Stimulated activated CD8-positive, alpha-beta memory T cell treated with anti-CD3 and anti-CD28 coated beads, Interleukin-4, amount 100 ng/mL, for 24 hours (primary cell): ENCODE data around the gene KCNMB4.
"Not testable (repeated sequence)": the region's sequence is repeated elsewhere in the genome, so short reads cannot be mapped to it uniquely, and the experiment has no call there.

ENCODE experiments used
- DNase-seq: peaks from one replicate; pipeline ENCODE4 v3.0.0-alpha.2; 2020; ENCODE audit warnings: low read depth

KCNMB4 gene

GRCh38 chr12:70372881-70373280 lies 6.8 kb downstream of the KCNMB4 start:
- no peak for DNase-seq

- no peak for DNase-seq
These were observed 13.8 kb downstream of the KCNMB4 start for GRCh38 chr12:70379846-70380245.

GRCh38 chr12:70383484-70383883 lies 17.4 kb downstream of the KCNMB4 start:
- DNase-seq, result no peak

GRCh38 chr12:70383886-70384285 lies 17.8 kb downstream of the KCNMB4 start:
- DNase-seq, result no peak

GRCh38 chr12:70386771-70387170 lies 20.7 kb downstream of the KCNMB4 start:
- no peak for DNase-seq

- DNase-seq, result no peak
These were observed 23.6 kb downstream of the KCNMB4 start for GRCh38 chr12:70389678-70390077.

- not testable (repeated sequence) for DNase-seq
These were observed 26.5 kb downstream of the KCNMB4 start for GRCh38 chr12:70392631-70393030.

GRCh38 chr12:70393787-70394499 lies 27.9 kb downstream of the KCNMB4 start:
- DNase-seq, result no peak

GRCh38 chr12:70398002-70398401 lies 31.9 kb downstream of the KCNMB4 start:
- no peak for DNase-seq

- DNase-seq, result no peak
These were observed 32.8 kb downstream of the KCNMB4 start for GRCh38 chr12:70398862-70399261.

- no peak for DNase-seq
These were observed 33.2 kb downstream of the KCNMB4 start for GRCh38 chr12:70399311-70399710.

- no peak for DNase-seq
These were observed 34.0 kb downstream of the KCNMB4 start for GRCh38 chr12:70400124-70400523.

GRCh38 chr12:70402597-70402996 lies 36.5 kb downstream of the KCNMB4 start:
- DNase-seq, result no peak

- DNase-seq, result no peak
These were observed 37.7 kb downstream of the KCNMB4 start for GRCh38 chr12:70403826-70404225.

- no peak for DNase-seq
These were observed 42.1 kb downstream of the KCNMB4 start for GRCh38 chr12:70408004-70408790.

- DNase-seq, result no peak
These were observed 49.9 kb downstream of the KCNMB4 start for GRCh38 chr12:70415987-70416386.

GRCh38 chr12:70417121-70417520 lies 51.0 kb downstream of the KCNMB4 start:
- DNase-seq, result no peak

- no peak for DNase-seq
These were observed 52.0 kb downstream of the KCNMB4 start for GRCh38 chr12:70418101-70418500.

GRCh38 chr12:70422631-70423030 lies 56.5 kb downstream of the KCNMB4 start:
- no peak for DNase-seq

- no peak for DNase-seq
These were observed 60.5 kb downstream of the KCNMB4 start for GRCh38 chr12:70426620-70427019.

- no peak for DNase-seq
These were observed 61.5 kb downstream of the KCNMB4 start for GRCh38 chr12:70427611-70428010.

- no peak for DNase-seq
These were observed 64.3 kb downstream of the KCNMB4 start for GRCh38 chr12:70430400-70430799.

GRCh38 chr12:70436836-70437235 lies 70.7 kb downstream of the KCNMB4 start:
- DNase-seq, result no peak
